Posterior vena cava (tissue), 2 donors: ENCODE data around the gene ATP5PB. TPM values are rescaled to one million over a fixed set of nuclear protein-coding genes. Genes with fewer than 3 reads are reported as not detected.
A peak's percentile ranks its signal among the peaks of the same experiment; 100 is the strongest.

Experiments
- DNase-seq: peaks from one replicate; pipeline ENCODE4 v3.0.0-alpha.2; 2020; ENCODE audit warnings: low spot score
- intact Hi-C, 2 donors: fragments of 100-400 bp; cut with DNase I; formaldehyde crosslinking; loops; one replicate each; pipeline versions ENCODE4 v1.14.1 to v1.14.2; 2022 to 2023
- long read RNA-seq, 2 donors: library from polyadenylated mRNA; unstranded; transcript quantifications; one replicate each; pipeline ENCODE4 v2.0.0, GENCODE V29; 2020 to 2021
- total RNA-seq, 2 donors: library from RNA; stranded (reverse); fragmentation: NEBNext Ultra II Directional; extraction: Animal tissue kit (Norgen Biotek cat#: 25700); gene quantifications; one replicate each; pipeline ENCODE4 v1.2.1, GENCODE V29; 2021
- donor health status: DM: yes; HTN: yes; CAD: no.
- donor health status: DM: yes; HTN: yes; CAD: no.

Gene ATP5PB, protein sequence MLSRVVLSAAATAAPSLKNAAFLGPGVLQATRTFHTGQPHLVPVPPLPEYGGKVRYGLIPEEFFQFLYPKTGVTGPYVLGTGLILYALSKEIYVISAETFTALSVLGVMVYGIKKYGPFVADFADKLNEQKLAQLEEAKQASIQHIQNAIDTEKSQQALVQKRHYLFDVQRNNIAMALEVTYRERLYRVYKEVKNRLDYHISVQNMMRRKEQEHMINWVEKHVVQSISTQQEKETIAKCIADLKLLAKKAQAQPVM
- total RNA-seq: 100 to 1,000 TPM; 148 to 164 TPM
- long read RNA-seq, donor 1, transcript ATP5PB-202 (7 exons, 3,156 nt): major isoform, 40 of 48 reads
- long read RNA-seq, donor 1, transcript ATP5PB-201 (6 exons, 1,040 nt): minor isoform, 5 of 48 reads
- long read RNA-seq, donor 1, partial matches to known transcripts: 2 of 48 reads
- long read RNA-seq, donor 1, other reads (novel, unspliced or antisense): 1 of 48 reads
- long read RNA-seq, donor 2, transcript ATP5PB-202 (7 exons, 3,156 nt): major isoform, 326 of 375 reads
- long read RNA-seq, donor 2, transcript ATP5PB-201 (6 exons, 1,040 nt): minor isoform, 35 of 375 reads
- long read RNA-seq, donor 2, partial matches to known transcripts: 5 of 375 reads
- long read RNA-seq, donor 2, other reads (novel, unspliced or antisense): 9 of 375 reads

DNA sequence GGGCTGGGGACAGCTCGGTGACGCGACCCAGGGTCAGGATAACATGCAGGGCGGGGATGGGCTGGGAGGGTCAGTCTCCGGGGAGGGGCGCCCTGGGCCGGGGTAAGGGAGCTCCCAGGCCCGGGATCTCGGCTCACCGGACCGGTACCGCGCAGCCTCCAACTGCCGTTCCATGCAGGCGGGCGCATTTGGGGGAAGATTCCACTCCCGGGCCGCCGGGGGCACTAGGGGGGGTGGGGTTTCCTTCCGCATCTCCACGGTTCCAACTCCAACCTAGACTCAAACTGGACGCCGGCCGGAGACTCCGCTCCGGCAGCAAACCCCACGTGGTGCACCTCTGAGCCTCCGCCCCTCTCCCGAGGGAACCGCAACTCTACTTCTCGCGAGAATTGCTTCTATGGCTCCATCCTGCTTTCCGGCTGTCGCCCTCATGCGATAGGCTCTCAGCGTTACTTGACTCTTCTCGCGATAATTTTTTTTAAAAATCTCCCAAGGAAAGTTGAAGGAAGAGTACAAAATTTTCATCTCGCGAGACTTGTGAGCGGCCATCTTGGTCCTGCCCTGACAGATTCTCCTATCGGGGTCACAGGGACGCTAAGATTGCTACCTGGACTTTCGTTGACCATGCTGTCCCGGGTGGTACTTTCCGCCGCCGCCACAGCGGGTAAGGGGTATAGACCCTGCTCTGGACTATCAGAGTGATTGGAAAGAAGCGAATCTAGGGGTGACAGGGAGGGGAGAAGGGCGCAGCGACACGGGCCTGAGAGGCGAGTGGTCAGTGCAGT is at the start of gene ATP5PB, which contains the start of gene WDR77:
Gene ATP5PB, plus strand, starts transcription at position 547 of the 785 bp plus-strand sequence. Its CDS starts 78 bp downstream, at position 625.
Gene WDR77, minus strand, starts transcription at position 339 of the 785 bp plus-strand sequence. Its CDS starts 87 bp downstream, at position 252.
- peak; percentile 97 for DNase-seq
- intact Hi-C loops: no loop called here

DNA sequence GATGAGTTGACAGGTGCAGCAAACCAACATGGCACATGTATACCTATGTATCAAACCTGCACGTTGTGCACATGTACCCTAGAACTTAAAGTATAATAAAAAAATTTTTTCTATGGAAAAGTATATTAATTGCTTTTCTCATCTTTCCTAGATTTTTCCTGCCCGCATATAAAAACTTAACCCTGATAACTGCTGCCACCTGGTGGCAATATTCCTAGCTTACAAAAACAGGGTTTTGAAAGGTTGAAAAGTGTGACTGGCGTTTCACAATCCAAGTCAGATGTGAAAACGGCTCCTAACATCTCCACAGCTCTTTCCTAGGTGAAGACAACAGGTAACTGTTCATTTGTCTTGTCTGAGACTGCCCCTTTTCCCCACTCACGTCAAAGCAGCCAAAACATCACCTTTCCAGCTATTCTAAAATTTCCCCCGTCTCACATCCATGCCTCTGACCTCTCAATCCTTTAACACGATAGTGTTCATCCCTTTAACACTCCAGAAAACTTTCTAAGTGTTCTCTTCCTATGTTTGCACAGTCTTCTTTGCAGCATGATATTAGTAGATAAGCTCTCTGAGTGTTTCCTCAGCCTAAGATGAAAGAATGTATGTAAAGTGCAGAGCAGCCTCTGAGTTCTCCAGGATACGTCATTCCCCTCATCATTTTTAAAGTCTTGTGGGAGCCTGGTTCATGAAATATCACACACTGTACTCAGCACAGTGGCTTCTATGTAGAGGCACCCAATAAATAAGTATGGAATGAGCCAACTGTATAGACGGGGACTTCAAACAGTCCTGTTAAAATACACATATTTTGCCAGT is 49.3 kb upstream of the ATP5PB start:
- intact Hi-C loops: loop anchor here (5.0 to 10.0 kb wide), 2 partner anchors 175 to 183 kb away; partner anchors contain the start of gene CHI3L2 (in 1 of the 2)
- DNase-seq: no peak

DNA sequence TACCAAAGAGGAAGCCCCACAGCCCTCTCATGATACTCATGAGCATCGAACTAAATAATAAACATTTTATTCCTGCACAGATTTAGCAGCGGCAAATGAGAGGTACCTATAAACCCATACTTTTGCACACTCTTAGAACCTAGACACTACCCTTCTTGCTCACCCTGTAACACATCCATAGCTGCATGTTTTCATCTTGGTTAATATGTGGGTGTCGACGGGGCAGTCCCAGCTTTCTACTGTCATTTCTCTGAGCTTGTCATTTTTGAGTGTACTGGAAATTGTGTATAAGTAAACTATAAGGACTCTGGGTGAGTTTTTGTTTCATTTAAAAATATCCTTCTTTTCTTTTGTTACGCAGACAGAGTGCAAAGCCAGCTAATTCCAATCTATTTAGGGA is 47.2 kb upstream of the ATP5PB start:
- no peak for DNase-seq
- intact Hi-C loops: loop anchor here in 1 of 2 donors (5.0 kb wide), 1 partner anchor 185 kb away; no protein-coding TSS in a partner anchor

DNA sequence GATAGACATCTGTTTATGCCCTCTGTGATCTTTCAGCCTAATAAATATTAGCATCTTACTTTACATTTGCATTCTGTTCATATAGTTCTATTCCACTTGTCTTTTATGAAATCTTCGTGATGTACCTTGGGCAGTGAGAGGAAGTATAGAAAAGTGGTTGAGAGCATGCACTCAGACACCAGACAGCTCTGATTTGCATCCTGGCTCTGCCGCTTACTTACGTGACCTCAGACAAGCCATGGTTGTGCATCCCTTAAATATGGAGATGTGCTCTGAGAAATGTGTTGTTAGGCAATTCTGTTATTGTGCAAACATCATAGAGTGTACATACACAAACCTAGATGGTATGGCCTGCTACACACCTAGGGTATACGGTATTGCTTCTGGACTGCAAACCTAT is 44.7 kb upstream of the ATP5PB start:
- intact Hi-C loops: loop anchor here in 1 of 2 donors (5.0 kb wide), 1 partner anchor 187 kb away; no protein-coding TSS in a partner anchor
- DNase-seq: no peak

DNA sequence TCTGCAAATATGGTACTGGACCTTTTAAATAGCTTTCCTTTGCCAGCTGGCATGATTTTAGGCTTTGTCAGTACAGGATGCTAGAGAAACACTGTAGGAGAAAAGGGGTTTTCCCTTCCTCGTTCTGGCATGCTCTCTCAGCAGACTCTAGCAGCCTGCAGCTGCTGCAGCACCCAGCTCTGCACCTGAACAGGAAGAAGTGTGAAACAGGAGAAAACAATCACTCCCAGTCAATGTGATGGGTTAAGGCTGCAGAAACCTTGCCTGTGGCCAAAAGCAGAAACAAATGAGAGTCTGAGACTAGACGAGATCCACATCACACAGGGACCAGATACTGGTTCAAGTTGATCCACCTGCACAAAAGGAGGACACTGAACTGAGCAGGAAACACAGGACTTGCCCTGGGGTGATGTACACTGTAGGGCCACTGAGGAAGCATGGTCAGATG is 42.9 kb upstream of the ATP5PB start:
- no peak for DNase-seq
- intact Hi-C loops: no loop called here

DNA sequence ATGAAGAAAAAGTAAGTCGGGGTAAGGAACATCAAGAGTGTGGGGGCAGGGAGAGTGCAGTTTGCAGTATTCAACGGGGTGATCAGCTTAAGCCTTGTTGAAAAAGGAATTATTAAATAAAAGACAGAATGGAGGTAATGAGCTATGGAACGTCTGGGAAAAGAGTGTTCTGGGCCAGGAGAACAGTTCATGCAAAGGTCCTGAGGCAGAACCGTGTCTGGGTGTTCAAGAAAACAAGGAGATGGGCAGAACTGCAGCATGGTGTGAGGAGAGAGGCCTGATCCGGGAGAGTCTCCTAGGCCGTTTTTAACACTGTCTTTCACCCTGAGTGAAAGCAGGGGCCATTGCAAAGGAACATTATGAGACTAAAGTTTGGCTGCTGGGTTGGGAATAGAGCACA is 42.0 kb upstream of the ATP5PB start:
- no peak for DNase-seq
- intact Hi-C loops: no loop called here

DNA sequence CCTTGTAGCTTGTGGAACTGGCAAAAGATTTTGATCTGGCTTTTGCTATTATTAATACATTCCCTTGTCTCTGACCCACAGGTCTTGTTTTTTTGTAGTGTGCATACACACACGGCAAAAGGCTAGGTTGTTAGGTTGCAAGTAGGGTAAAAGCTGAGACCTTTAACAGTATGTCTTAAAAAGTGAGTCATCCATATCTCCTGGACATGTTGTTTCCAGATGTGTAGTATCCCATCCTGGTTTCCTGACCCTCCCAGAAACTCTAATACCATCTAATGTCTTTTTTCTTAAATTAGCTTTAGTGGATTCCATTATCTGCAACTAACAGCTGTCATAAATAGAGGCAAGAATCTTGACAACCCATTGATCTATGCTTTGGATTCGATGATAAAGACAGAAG is 36.4 kb upstream of the ATP5PB start:
- no peak for DNase-seq
- intact Hi-C loops: no loop called here

DNA sequence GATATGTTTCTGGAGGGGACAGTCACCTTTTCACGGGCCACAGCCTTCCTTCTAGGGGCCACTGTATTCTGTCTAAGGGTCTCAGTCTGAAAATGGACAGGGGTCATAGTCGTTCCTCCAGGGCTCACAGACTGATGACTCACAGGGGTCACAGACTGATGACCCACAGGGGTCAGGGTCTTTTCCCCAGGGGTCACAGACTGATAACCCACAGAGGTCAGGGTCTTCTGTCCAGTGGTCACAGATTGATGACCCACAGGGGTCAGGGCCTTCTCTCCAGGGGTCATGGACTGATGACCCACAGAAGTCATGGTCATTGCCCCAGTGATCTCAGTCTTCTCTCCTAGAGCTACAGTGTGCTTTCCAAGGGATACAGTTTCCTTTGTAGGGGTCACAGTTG is 34.5 kb upstream of the ATP5PB start:
- no peak for DNase-seq
- intact Hi-C loops: no loop called here

DNA sequence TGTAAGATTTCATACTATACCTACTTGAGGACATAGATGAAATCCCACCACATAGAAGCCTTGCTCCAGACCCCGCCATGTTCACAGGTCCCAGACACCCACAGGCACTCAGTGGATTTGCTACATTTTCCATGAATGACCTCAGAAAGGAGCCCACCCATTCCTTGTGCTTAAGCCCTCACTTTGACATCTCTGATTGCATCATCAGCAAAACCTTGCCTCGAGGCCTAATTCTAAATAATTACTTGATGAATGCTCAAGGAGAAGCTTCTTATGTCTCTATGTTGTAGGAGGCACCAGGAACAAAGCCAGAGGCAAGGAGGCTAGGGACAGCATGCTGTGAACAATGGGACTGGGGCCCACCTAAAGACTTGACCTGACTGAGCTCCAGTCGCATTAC is 33.8 kb upstream of the ATP5PB start:
- DNase-seq: no peak
- intact Hi-C loops: no loop called here

DNA sequence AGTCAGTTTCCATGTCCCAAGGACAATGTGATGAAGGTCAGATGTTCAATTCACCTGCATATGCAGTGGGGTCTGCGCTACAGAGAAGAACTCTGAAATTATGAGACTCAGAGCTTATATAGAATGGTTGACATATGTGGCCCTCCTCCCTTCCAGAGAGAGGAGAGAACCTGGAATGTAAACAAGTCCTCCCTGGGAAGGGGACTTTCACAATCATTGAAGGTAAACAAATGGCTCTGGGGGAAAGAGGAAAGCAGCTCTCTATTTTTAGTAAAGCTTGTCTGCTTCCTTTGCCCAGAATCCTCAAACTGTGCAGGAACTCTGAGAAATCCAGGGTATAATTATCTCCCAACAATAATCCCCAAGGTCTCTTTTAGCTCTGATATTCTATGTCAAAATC is 31.5 kb upstream of the ATP5PB start:
- intact Hi-C loops: no loop called here
- DNase-seq: no peak

DNA sequence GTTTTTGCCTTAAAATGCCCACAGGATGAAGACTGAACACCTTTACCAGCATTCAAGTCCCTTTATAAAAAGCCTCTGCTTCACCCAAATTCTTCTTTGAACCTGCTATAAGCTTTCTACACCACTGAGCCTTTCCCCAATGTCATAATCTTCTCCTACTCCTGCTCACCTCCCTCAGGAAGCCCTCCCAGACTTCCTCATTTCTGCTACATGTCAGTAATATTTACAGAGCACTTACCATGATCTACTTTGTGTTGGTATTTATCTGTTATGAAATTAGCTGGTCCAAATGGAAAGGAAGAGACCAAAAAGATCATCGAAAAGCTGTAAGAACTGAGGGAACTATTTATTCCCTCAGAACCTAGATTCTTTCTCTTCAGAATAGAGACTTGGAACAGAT is 30.2 kb upstream of the ATP5PB start:
- intact Hi-C loops: no loop called here
- DNase-seq: no peak

DNA sequence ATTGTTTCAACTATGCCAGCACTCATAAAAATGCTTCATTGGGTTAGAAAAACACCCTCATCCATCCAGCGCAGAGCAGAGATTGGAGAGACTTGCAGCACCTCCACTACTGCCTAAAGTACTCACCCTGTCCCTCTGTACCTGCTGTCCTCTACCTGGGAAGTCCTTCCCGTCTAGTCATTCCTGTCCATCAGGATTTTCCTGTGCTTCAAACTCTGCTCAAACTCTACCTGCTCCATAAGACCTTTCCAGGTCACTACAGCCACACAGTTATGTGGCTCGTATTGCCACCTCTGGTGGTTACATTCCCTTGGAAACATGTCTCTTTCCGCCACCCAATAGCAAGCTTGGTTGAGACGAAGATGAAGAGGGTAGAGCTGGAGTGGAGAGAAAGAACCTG is 28.9 kb upstream of the ATP5PB start:
- intact Hi-C loops: no loop called here

DNA sequence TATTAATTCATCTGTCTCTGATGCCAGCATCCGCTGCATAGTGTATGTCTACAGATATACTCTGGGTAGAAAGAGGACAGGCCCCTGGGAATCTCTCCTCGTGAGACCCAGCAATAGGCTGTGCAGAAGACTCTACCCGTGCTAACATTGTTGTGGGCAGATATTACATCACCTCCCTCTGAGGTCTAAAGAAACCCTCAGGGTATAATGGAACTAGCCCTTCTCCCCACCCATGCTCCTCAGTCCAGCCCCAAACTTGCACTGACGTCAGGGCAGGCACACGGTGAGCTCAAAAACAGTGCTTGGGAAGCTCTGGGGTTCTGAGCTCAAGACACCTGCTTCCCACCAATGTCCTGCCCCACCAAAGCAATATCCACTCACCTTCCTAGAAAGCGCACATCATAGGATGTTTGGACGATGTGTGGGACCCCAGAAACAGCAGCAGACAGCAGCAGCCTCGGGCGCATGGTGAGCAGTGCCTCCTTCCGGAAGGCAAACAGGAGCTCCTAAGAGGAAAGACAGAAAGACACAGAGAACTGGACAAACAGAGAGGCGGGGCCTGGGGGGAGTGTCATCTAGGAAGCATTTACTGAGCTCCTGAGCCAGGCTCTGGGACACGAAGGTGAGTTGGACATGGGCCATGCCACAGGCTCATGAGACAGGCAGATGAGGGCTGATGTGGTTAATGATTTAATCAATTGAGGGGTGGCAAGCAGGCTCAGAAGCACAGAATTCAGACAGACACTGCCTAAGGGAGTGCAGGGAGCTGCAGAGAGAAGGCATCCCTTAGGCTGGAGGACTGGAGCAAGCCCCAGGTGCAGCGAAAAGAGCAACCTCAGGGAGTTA is 26.5 kb upstream of the ATP5PB start:
- no peak for DNase-seq
- intact Hi-C loops: no loop called here

More for the DNA sequence above, 28.9 kb upstream of the ATP5PB start:
- DNase-seq: no peak

DNA sequence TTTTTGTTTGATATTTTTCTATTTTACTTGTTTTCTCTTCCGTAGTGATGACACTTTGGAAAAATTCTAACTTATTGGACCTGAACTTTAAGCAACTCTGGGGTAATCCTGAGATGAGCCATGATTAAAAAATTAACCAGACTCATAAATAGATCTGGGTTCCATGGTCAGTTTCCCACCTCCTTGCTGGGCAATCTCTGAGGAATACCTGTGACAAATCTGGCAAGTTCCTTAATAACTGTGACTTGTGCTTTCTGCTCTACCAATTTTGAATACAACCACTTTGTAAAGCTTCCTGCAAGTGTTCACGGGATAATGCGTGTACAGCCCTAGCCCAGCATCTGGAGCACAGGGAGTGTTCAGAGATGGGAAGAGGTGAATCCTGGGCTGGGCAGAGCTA is 25.0 kb upstream of the ATP5PB start:
- no peak for DNase-seq
- intact Hi-C loops: no loop called here

DNA sequence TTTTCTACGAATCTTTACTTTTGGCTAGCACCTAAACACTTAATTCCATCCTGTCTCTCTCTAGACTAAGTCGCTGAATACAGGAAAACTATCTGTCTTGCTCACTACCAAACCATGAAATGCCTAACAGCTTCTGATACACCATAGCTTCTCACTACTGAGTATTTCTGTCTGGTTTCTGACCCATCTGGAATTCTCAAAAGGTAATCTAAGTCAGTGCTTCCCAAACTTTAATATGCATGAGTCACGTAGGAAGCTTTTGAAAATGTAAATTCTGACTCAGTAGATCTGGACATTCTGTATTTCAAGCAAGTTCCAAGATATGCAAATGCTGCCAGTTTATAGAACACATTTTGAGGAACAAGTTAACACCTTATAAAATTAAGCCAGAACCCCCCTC is 12.5 kb upstream of the ATP5PB start:
- DNase-seq: no peak
- intact Hi-C loops: no loop called here

DNA sequence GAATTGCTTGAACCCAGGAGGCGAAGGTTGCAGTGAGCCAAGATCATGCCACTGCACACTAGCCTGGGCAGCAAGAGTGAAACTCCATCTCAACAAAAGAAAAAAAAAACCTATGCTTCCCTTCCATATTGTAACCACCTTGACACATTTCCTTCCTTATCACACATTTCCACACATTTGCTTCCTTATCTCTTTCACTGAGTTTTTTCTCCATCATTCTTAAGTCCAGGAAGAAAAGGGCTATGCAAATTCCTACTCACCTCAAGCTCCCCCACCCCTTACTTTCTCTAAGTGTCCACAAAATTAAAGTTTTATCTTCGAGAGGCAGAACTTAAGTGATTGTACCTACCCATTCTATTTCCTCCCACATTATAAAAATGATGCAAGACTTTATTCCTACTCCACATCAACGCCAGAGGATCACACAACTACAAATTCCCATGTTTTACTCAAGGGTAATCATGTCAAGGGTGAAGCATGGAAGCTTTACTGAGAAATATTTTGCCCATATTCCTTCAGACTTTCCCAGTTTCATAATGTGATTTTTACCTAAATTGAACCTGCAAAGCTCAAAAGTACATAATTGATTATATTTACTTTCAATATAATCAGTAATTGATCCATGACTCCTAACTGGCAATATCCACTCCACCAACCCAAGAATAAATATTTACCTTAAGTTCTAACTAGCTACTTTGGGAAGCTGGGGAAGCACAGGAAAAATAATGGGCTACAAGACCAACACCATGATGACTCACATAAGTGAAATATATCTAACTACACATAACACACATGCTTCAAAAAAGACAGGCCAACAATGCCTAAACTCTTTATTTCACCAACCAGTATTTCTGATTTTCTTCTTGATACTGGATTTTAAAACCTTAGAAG is 9.6 kb upstream of the ATP5PB start:
- intact Hi-C loops: no loop called here
- no peak for DNase-seq

DNA sequence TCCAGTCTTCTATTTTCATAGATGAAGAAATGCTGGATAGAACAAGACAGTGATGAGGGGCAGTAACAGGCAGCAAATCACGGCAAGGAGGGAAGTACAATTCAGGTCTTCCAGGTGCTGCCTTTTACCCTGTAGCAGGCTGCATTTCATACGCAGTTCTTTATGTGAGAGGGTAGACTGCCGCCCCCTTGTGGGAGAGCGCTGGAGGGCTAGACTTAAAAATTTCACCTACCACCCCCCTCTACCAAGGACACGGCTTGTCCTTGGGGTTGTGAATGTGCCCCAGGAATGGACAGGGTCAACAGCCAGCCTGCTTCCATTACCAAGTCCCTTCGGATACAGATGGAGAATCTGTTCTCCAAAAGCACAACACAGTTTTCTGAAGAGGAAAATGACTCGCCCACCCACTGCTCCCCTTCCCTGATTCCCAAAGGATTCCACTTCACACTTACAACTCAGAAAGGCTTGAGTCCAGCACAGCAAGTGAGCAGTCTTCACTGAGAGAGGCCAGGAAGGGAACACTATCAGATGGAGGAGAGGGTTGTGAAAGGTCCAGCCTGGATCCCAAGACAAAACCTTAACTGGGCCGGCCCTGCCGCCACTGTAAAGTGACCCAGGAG is 7.6 kb upstream of the ATP5PB start:
- no peak for DNase-seq
- intact Hi-C loops: no loop called here
